G401.6 (cell line): ENCODE measurements around the gene SMOC1.
"Not testable (repeated sequence)": the region's sequence is repeated elsewhere in the genome, so short reads cannot be mapped to it uniquely, and the experiment has no call there.

ENCODE experiments used
- FAIRE-seq: peaks from 2 replicates; lab custom pipeline; 2012; peaks lifted over from hg19 to GRCh38; lab: Jason Lieb, UNC

The SMOC1 gene

GRCh38 chr14:69901113-69901951 lies 22.1 kb downstream of the SMOC1 start:
- FAIRE-seq, result no peak

GRCh38 chr14:69903046-69903445 lies 23.8 kb downstream of the SMOC1 start:
- not testable (repeated sequence) for FAIRE-seq

GRCh38 chr14:69904246-69904645 lies 25.0 kb downstream of the SMOC1 start:
- no peak for FAIRE-seq

GRCh38 chr14:69906201-69906600 lies 27.0 kb downstream of the SMOC1 start:
- FAIRE-seq, result no peak

- FAIRE-seq, result no peak
Observed at GRCh38 chr14:69909826-69910550, 30.8 kb downstream of the SMOC1 start.

- FAIRE-seq, result no peak
Observed at GRCh38 chr14:69910871-69911270, 31.7 kb downstream of the SMOC1 start.

GRCh38 chr14:69913686-69914085 lies 34.5 kb downstream of the SMOC1 start:
- no peak for FAIRE-seq

- no peak for FAIRE-seq
Observed at GRCh38 chr14:69916396-69916795, 37.2 kb downstream of the SMOC1 start.

GRCh38 chr14:69917287-69917686 lies 38.1 kb downstream of the SMOC1 start:
- no peak for FAIRE-seq

GRCh38 chr14:69919815-69920214 lies 40.6 kb downstream of the SMOC1 start:
- FAIRE-seq, result no peak

GRCh38 chr14:69921052-69921451 lies 41.8 kb downstream of the SMOC1 start:
- no peak for FAIRE-seq

- no peak for FAIRE-seq
Observed at GRCh38 chr14:69922198-69922597, 43.0 kb downstream of the SMOC1 start.

- FAIRE-seq, result no peak
Observed at GRCh38 chr14:69924201-69924600, 45.0 kb downstream of the SMOC1 start.

GRCh38 chr14:69928111-69928523 lies 48.9 kb downstream of the SMOC1 start:
- no peak for FAIRE-seq

GRCh38 chr14:69930780-69931379 lies 51.7 kb downstream of the SMOC1 start:
- FAIRE-seq, result no peak

GRCh38 chr14:69931960-69932359 lies 52.7 kb downstream of the SMOC1 start:
- no peak for FAIRE-seq

GRCh38 chr14:69932391-69932790 lies 53.2 kb downstream of the SMOC1 start:
- FAIRE-seq, result no peak

- no peak for FAIRE-seq
Observed at GRCh38 chr14:69933623-69934275, 54.5 kb downstream of the SMOC1 start.

- FAIRE-seq, result no peak
Observed at GRCh38 chr14:69937367-69938081, 58.3 kb downstream of the SMOC1 start.

GRCh38 chr14:69938751-69939150 lies 59.5 kb downstream of the SMOC1 start:
- FAIRE-seq, result no peak

GRCh38 chr14:69941768-69942742 lies 62.8 kb downstream of the SMOC1 start:
- FAIRE-seq, result no peak
